Liver (tissue), 9 donors: ENCODE results near the gene HLCS. TPM values are rescaled to one million over a fixed set of nuclear protein-coding genes. Genes with fewer than 3 reads are reported as not detected.

ENCODE experiments used
- DNase-seq: peaks from one replicate; pipeline ENCODE4 v3.0.0-alpha.2; 2017; ENCODE audit warnings: low spot score
- H3K27ac ChIP-seq, 2 donors: one replicate each; pipeline ENCODE4 v1.7.0; 2013; ENCODE audit warnings: inconsistent platforms in 2 of 2, low read length in 2 of 2, control low read depth in 1 of 2, low read depth in 1 of 2, mild to moderate bottlenecking in 1 of 2
- H3K27me3 ChIP-seq, 4 donors: one replicate each; pipeline versions ENCODE4 v1.6.1 to v1.7.0; 2013; ENCODE audit warnings: low read length in 3 of 4, inconsistent platforms in 1 of 4, mild to moderate bottlenecking in 1 of 4, moderate library complexity in 1 of 4; ENCODE audit not compliant: control insufficient read depth in 4 of 4, insufficient read depth in 4 of 4
- H3K36me3 ChIP-seq, 4 donors: one replicate each; pipeline versions ENCODE4 v1.6.1 to v1.7.0; 2013; ENCODE audit warnings: low read length in 3 of 4, mild to moderate bottlenecking in 3 of 4, low read depth in 1 of 4, moderate library complexity in 1 of 4; ENCODE audit not compliant: control insufficient read depth in 4 of 4, insufficient read depth in 3 of 4
- H3K4me1 ChIP-seq, 4 donors: one replicate each; pipeline versions ENCODE4 v1.6.1 to v1.7.0; 2013; ENCODE audit warnings: low read length in 3 of 4, mild to moderate bottlenecking in 3 of 4, moderate library complexity in 1 of 4; ENCODE audit not compliant: control insufficient read depth in 4 of 4, insufficient read depth in 4 of 4
- H3K4me3 ChIP-seq, 3 donors: one replicate each; pipeline versions ENCODE4 v1.6.1 to v1.7.0; 2013; ENCODE audit warnings: low read length in 3 of 3, control low read depth in 1 of 3, low read depth in 1 of 3, mild to moderate bottlenecking in 1 of 3
- H3K9ac ChIP-seq, 2 donors: one replicate each; pipeline ENCODE4 v1.7.0; 2013; ENCODE audit warnings: low read length in 2 of 2, mild to moderate bottlenecking in 2 of 2, moderate library complexity in 2 of 2, control low read depth in 1 of 2, low read depth in 1 of 2
- H3K9me3 ChIP-seq, 4 donors: one replicate each; pipeline versions ENCODE4 v1.6.1 to v1.7.0; 2013; ENCODE audit warnings: low read length in 3 of 4; ENCODE audit not compliant: control insufficient read depth in 4 of 4
- EGR1 ChIP-seq, 2 donors: IDR thresholded peaks; 2 replicates each; pipeline ENCODE4 v1.6.1; 2016 to 2018; ENCODE audit warnings: antibody characterized with exemption in 2 of 2, low read depth in 2 of 2
- FOXA1 ChIP-seq: IDR thresholded peaks from 2 replicates; pipeline ENCODE4 v1.6.1; 2016; ENCODE audit warnings: antibody characterized with exemption
- GABPA ChIP-seq, 2 donors: IDR thresholded peaks in 1 of 2; conservative IDR thresholded peaks in 1 of 2; 2 replicates each; pipeline ENCODE4 v1.6.1; 2016; ENCODE audit warnings: antibody characterized with exemption in 2 of 2, mild to moderate bottlenecking in 1 of 2, moderate library complexity in 1 of 2
- HNF4A ChIP-seq, 2 donors: conservative IDR thresholded peaks; 2 replicates each; pipeline ENCODE4 v1.6.1; 2016; ENCODE audit warnings: antibody characterized with exemption in 2 of 2, mild to moderate bottlenecking in 2 of 2
- JUND ChIP-seq, 2 donors: IDR thresholded peaks; 2 replicates each; pipeline ENCODE4 v1.6.1; 2016; ENCODE audit warnings: antibody characterized with exemption in 2 of 2
- NR2F2 ChIP-seq: IDR thresholded peaks from 2 replicates; pipeline ENCODE4 v1.6.1; 2016; ENCODE audit warnings: antibody characterized with exemption
- RAD21 ChIP-seq, 2 donors: IDR thresholded peaks; 2 replicates each; pipeline ENCODE4 v1.6.1; 2016; ENCODE audit warnings: antibody characterized with exemption in 2 of 2, mild to moderate bottlenecking in 2 of 2
- RXRA ChIP-seq, 2 donors: IDR thresholded peaks; 2 replicates each; pipeline ENCODE4 v1.6.1; 2017 to 2018; ENCODE audit warnings: antibody characterized with exemption in 2 of 2, mild to moderate bottlenecking in 1 of 2
- SP1 ChIP-seq: IDR thresholded peaks from 2 replicates; pipeline ENCODE4 v1.6.1; 2018; ENCODE audit warnings: antibody characterized with exemption, mild to moderate bottlenecking
- TAF1 ChIP-seq: conservative IDR thresholded peaks from 2 replicates; pipeline ENCODE4 v1.6.1; 2016; ENCODE audit warnings: antibody characterized with exemption, mild to moderate bottlenecking
- YY1 ChIP-seq: IDR thresholded peaks from 2 replicates; pipeline ENCODE4 v1.6.1; 2016; ENCODE audit warnings: antibody characterized with exemption, mild to moderate bottlenecking
- WGBS: extraction: QIAGEN DNeasy Blood & Tissue Kit; methylation state at CpG from one replicate; pipeline ENCODE4 v1.1.7; 2013; 5-methylcytosine and 5-hydroxymethylcytosine counted together
- polyA plus RNA-seq, 2 donors: library from polyadenylated mRNA; stranded (reverse) in 1 of 2; unstranded in 1 of 2; fragments of 200-250 nt in 1 of 2; fragments of >200 nt in 1 of 2; fragmentation: Nextera tagmentation in 1 of 2; extraction: Ambion mirVana in 1 of 2; gene quantifications; one replicate each; pipeline versions ENCODE4 v1.2.1 to v1.2.3, GENCODE V29; 2013 to 2015
- total RNA-seq, 2 donors: library from RNA; depleted of rRNA; stranded (reverse); fragments of >200 nt; gene quantifications; one replicate each; pipeline ENCODE4 v1.2.3, GENCODE V29; 2014
- TF ChIP-seq, protein P1 (sequence below): fragments of 150-350 bp; IDR thresholded peaks from 2 replicates; pipeline ENCODE4 v1.5.1; 2017; ENCODE audit warnings: improper control_type of control experiment, low read depth, low read length; ENCODE audit not compliant: missing input control
- TF ChIP-seq, protein P2 (sequence below): IDR thresholded peaks from 2 replicates; pipeline ENCODE4 v1.6.1; 2016; ENCODE audit warnings: antibody characterized with exemption
- TF ChIP-seq, protein P3 (sequence below): IDR thresholded peaks from 2 replicates; pipeline ENCODE4 v1.6.1; 2016; ENCODE audit warnings: antibody characterized with exemption
- donor health status: healthy.
- donor health status: healthy.
- donor health status: healthy.
- donor health status: healthy.
- donor health status: healthy.

HLCS gene
- total and polyA plus RNA-seq, 4 donors, result 6.6 to 22.5 (median 8.3) TPM

DNA sequence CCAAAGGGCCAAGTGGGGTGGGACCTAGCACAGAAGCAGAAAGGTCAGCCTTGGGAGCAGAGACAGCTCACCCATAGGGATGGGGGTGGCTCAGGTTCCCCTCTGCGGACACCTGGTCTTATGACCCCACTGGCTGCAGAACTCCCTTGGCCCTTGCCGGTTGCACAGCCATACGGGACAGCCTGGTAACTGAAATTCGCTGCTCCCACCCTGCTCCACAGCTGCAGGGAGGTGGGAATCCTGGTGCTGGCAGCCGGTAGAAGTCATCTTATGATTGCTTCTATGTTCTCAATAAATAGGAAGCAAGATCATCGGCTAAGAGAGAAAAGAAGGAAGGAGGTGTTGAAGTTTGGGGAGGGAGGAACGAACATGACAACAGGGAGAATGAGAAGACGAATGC lies 64.1 kb downstream of the HLCS start (continued):
- TF ChIP-seq, protein P1, sequence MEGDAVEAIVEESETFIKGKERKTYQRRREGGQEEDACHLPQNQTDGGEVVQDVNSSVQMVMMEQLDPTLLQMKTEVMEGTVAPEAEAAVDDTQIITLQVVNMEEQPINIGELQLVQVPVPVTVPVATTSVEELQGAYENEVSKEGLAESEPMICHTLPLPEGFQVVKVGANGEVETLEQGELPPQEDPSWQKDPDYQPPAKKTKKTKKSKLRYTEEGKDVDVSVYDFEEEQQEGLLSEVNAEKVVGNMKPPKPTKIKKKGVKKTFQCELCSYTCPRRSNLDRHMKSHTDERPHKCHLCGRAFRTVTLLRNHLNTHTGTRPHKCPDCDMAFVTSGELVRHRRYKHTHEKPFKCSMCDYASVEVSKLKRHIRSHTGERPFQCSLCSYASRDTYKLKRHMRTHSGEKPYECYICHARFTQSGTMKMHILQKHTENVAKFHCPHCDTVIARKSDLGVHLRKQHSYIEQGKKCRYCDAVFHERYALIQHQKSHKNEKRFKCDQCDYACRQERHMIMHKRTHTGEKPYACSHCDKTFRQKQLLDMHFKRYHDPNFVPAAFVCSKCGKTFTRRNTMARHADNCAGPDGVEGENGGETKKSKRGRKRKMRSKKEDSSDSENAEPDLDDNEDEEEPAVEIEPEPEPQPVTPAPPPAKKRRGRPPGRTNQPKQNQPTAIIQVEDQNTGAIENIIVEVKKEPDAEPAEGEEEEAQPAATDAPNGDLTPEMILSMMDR, result no peak

DNA sequence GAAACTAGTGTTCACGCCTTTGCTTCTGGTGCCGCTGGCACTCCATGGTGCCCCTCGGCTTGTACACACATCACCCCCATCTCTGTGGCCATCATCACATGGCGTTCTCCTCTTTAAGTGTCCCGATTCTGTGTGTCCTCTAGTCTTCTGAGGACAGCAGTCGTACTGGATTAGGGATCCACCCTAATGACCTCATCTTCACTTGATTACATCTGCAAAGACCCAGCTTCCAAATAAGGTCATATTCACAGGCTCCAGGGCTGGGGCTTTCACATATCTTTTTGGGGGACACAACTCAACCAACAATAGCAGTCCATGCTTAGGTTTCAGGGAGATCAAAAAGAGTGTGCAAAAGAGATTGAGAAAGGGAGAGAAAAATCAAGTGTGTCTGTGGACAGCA lies 64.9 kb downstream of the HLCS start:
- no peak for DNase-seq
- 97% methylated on average over 6 of the region's 6 CpGs for WGBS
- Histone ChIP-seq H3K9ac (no peak overlapping the region), H3K36me3 (peaks cover 0 to 1% (median 0%) of the 10 kb centered on the region in 4 donors), H3K27ac (no peak overlapping the region), H3K9me3 (no peaks in the 10 kb centered on the region), H3K4me1 (no peaks in the 10 kb centered on the region), H3K27me3 (no peaks in the 10 kb centered on the region), H3K4me3 (no peak overlapping the region)
- TF ChIP-seq, protein P2, sequence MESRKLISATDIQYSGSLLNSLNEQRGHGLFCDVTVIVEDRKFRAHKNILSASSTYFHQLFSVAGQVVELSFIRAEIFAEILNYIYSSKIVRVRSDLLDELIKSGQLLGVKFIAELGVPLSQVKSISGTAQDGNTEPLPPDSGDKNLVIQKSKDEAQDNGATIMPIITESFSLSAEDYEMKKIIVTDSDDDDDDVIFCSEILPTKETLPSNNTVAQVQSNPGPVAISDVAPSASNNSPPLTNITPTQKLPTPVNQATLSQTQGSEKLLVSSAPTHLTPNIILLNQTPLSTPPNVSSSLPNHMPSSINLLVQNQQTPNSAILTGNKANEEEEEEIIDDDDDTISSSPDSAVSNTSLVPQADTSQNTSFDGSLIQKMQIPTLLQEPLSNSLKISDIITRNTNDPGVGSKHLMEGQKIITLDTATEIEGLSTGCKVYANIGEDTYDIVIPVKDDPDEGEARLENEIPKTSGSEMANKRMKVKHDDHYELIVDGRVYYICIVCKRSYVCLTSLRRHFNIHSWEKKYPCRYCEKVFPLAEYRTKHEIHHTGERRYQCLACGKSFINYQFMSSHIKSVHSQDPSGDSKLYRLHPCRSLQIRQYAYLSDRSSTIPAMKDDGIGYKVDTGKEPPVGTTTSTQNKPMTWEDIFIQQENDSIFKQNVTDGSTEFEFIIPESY, result no peak
- TF ChIP-seq TAF1 (no peak), FOXA1 (no peak), YY1 (no peak)

DNA sequence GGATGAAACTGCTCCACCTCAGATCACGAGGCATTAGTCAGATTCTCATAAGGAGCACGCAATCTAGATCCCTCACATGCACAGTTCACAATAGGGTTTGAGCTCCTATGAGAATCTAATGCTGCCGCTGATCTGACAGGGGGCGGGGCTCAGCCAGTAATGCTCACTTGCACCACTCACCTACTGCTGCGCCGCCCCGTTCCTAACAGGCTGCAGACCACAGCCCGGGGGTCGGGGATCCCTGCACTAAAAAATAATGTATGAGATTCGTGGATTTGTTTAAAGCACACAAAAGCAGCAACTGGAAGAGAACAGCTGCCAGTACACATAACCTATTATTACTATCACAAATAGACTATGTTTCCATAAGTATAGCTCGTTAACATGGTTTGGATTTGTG lies 72.9 kb downstream of the HLCS start:
- H3K4me3 ChIP-seq, result no peak overlapping the region
- no peaks in the 10 kb centered on the region for H3K4me1 ChIP-seq
- no peak overlapping the region for H3K27ac ChIP-seq
- H3K9ac ChIP-seq, result no peak overlapping the region
- H3K9me3 ChIP-seq, result no peaks in the 10 kb centered on the region
- H3K36me3 ChIP-seq, result peaks cover 0 to 8% (median 4%) of the 10 kb centered on the region in 4 donors
- no peak for DNase-seq
- WGBS, result 97% methylated on average over 11 of the region's 11 CpGs
- no peak for TF ChIP-seq JUND (IDR thresholded peaks at IDR 0.05)
- TF ChIP-seq GABPA (IDR thresholded peaks at IDR 0.05 in 1 of 2, conservative IDR thresholded peaks at IDR 0.05 in 1 of 2), result no peak
- TF ChIP-seq, protein P3, sequence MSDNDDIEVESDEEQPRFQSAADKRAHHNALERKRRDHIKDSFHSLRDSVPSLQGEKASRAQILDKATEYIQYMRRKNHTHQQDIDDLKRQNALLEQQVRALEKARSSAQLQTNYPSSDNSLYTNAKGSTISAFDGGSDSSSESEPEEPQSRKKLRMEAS, result no peak
- TF ChIP-seq EGR1 (IDR thresholded peaks at IDR 0.05; ENCODE audit: low read depth in 2 of 2), result no peak
- no peak for TF ChIP-seq SP1
- TF ChIP-seq RXRA (IDR thresholded peaks at IDR 0.05), result no peak
- H3K27me3 ChIP-seq, result no peaks in the 10 kb centered on the region

DNA sequence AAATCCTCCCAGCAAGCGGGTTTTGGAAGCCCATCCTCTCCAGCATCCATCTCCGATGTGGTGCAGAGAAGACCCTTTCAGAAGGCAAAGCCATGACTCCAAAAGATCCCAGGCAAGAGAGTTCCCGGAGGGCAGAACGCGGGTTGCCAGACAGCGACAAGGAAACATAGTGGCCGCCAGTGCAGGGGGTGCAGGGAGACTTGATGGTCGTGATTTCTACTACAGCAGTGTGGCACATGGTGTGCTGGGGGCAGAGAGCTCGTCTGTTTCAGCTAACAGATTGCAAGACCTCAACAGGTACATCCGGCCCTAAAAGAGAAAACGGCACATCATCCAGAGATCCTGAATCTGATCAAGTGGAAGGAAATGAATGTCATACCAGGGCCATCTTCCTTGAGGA lies 74.3 kb downstream of the HLCS start:
- H3K9me3 ChIP-seq, result no peaks in the 10 kb centered on the region
- H3K27me3 ChIP-seq, result no peaks in the 10 kb centered on the region
- no peaks in the 10 kb centered on the region for H3K4me1 ChIP-seq
- no peak for TF ChIP-seq HNF4A (conservative IDR thresholded peaks at IDR 0.05)
- TF ChIP-seq JUND (IDR thresholded peaks at IDR 0.05), result no peak
- no peak for TF ChIP-seq YY1
- TF ChIP-seq, protein P2, result no peak
- no peak for TF ChIP-seq RAD21 (IDR thresholded peaks at IDR 0.05)
- no peak for TF ChIP-seq FOXA1
- TF ChIP-seq EGR1 (IDR thresholded peaks at IDR 0.05; ENCODE audit: low read depth in 2 of 2), result no peak
- no peak for TF ChIP-seq TAF1
- TF ChIP-seq NR2F2, result no peak
- TF ChIP-seq, protein P3, result no peak
- DNase-seq, result no peak
- H3K27ac ChIP-seq, result no peak overlapping the region
- H3K36me3 ChIP-seq, result peaks cover 0 to 8% (median 4%) of the 10 kb centered on the region in 4 donors
- H3K9ac ChIP-seq, result no peak overlapping the region
- 98% methylated on average over 11 of the region's 11 CpGs for WGBS
- no peak overlapping the region for H3K4me3 ChIP-seq
